ENCODE results near the gene AGBL1.

Gene AGBL1

GRCh38 chr15:86312486-86312885, 232.8 kb downstream of the AGBL1 start:
- H3K27me3 ChIP-seq (ENCODE audit: insufficient read depth, low read length, poor library complexity), result no peaks in the 10 kb centered on the region
- no peaks in the 10 kb centered on the region for H3K36me3 ChIP-seq (ENCODE audit: insufficient read depth, low read length)
- H2AFZ ChIP-seq (ENCODE audit: low read depth, low read length), result no peak overlapping the region
- H3K9ac ChIP-seq (ENCODE audit: low read depth, low read length), result no peak overlapping the region
- ATAC-seq (ENCODE audit: insufficient read depth, low read depth) (no peak), DNase-seq (no peak)
- no peaks in the 10 kb centered on the region for H3K79me2 ChIP-seq (ENCODE audit: insufficient read depth, low read length)
- no peak overlapping the region for H3K4me3 ChIP-seq (ENCODE audit: low read depth in 1 of 2, low read length in 2 of 2)
- H3K4me2 ChIP-seq (ENCODE audit: insufficient read depth, low read length), result no peak overlapping the region
- no peaks in the 10 kb centered on the region for H4K20me1 ChIP-seq (ENCODE audit: insufficient read depth, low read length)
- H3K27ac ChIP-seq (ENCODE audit: low read length), result no peak overlapping the region
- no peak for TF ChIP-seq CTCF (IDR thresholded peaks at IDR 0.05; ENCODE audit: borderline replicate concordance, extremely low read depth, low read length, poor library complexity, severe bottlenecking)
- TF ChIP-seq EZH2 (IDR thresholded peaks at IDR 0.05; ENCODE audit: borderline replicate concordance, low read depth, low read length, severe bottlenecking), result no peak
- no peaks in the 10 kb centered on the region for H3K9me3 ChIP-seq (ENCODE audit: insufficient read depth, low read length, severe bottlenecking)
- H3K4me1 ChIP-seq (ENCODE audit: insufficient read depth, low read length), result no peaks in the 10 kb centered on the region

DNA sequence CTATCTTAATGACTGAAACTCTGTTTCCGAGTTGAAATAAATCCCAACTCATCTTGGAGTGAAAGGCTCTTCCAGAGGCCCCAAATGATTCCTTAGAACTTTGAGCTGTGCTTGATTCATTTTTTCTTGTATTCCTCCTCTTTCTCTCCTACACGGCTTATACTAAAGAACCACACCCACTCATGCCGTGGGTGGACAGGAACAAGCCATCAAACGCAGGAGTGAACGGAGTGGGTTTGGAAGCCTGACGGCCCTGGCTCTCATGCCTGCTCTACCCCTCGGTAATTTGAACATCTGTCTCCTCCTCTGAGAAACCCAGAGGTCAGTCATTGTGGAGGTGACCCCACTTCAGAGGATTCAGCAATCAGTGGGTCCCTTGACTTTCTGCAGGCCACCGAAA, 236.5 kb downstream of the AGBL1 start:
- Histone ChIP-seq H3K79me2 (ENCODE audit: insufficient read depth, low read length) (no peaks in the 10 kb centered on the region), H3K4me3 (ENCODE audit: low read depth in 1 of 2, low read length in 2 of 2) (no peak overlapping the region), H4K20me1 (ENCODE audit: insufficient read depth, low read length) (no peaks in the 10 kb centered on the region), H3K36me3 (ENCODE audit: insufficient read depth, low read length) (no peaks in the 10 kb centered on the region), H3K9me3 (ENCODE audit: insufficient read depth, low read length, severe bottlenecking) (no peaks in the 10 kb centered on the region), H3K4me1 (ENCODE audit: insufficient read depth, low read length) (no peaks in the 10 kb centered on the region), H3K27ac (ENCODE audit: low read length) (no peak overlapping the region), H3K27me3 (ENCODE audit: insufficient read depth, low read length, poor library complexity) (no peaks in the 10 kb centered on the region), H3K4me2 (ENCODE audit: insufficient read depth, low read length) (no peak overlapping the region), H3K9ac (ENCODE audit: low read depth, low read length) (no peak overlapping the region), H2AFZ (ENCODE audit: low read depth, low read length) (no peak overlapping the region)
- TF ChIP-seq CTCF (IDR thresholded peaks at IDR 0.05; ENCODE audit: borderline replicate concordance, extremely low read depth, low read length, poor library complexity, severe bottlenecking) (no peak), EZH2 (IDR thresholded peaks at IDR 0.05; ENCODE audit: borderline replicate concordance, low read depth, low read length, severe bottlenecking) (no peak)
- ATAC-seq (ENCODE audit: insufficient read depth, low read depth) (no peak), DNase-seq (no peak)

GRCh38 chr15:86316726-86317383, 237.2 kb downstream of the AGBL1 start:
- TF ChIP-seq CTCF (IDR thresholded peaks at IDR 0.05; ENCODE audit: borderline replicate concordance, extremely low read depth, low read length, poor library complexity, severe bottlenecking) (no peak), EZH2 (IDR thresholded peaks at IDR 0.05; ENCODE audit: borderline replicate concordance, low read depth, low read length, severe bottlenecking) (no peak)
- Histone ChIP-seq H3K9me3 (ENCODE audit: insufficient read depth, low read length, severe bottlenecking) (no peaks in the 10 kb centered on the region), H3K36me3 (ENCODE audit: insufficient read depth, low read length) (no peaks in the 10 kb centered on the region), H3K9ac (ENCODE audit: low read depth, low read length) (no peak overlapping the region), H3K27ac (ENCODE audit: low read length) (no peak overlapping the region), H4K20me1 (ENCODE audit: insufficient read depth, low read length) (no peaks in the 10 kb centered on the region), H3K79me2 (ENCODE audit: insufficient read depth, low read length) (no peaks in the 10 kb centered on the region), H2AFZ (ENCODE audit: low read depth, low read length) (no peak overlapping the region), H3K27me3 (ENCODE audit: insufficient read depth, low read length, poor library complexity) (no peaks in the 10 kb centered on the region), H3K4me3 (ENCODE audit: low read depth in 1 of 2, low read length in 2 of 2) (no peak overlapping the region), H3K4me2 (ENCODE audit: insufficient read depth, low read length) (no peak overlapping the region), H3K4me1 (ENCODE audit: insufficient read depth, low read length) (no peaks in the 10 kb centered on the region)
- DNase-seq, result no peak
- ATAC-seq (ENCODE audit: insufficient read depth, low read depth), result no peak

Data from DND-41 (cell line).